H1 (cell line): Measurements from ENCODE around the gene HOXA6. TPM values are rescaled to one million over a fixed set of nuclear protein-coding genes. Genes with fewer than 3 reads are reported as not detected.

ENCODE experiments used
- CTCF ChIA-PET: fragments of 300-600 bp; sonication (Branson Sonifier 250); formaldehyde crosslinking; loops from one replicate; lab custom pipeline; 2021; ENCODE audit not compliant: partially characterized antibody; lab: Charles Lee
- POLR2A ChIA-PET: fragments of 300-600 bp; sonication (Branson Sonifier 250); formaldehyde crosslinking; loops from one replicate; lab custom pipeline; 2021; ENCODE audit warnings: inconsistent platforms; ENCODE audit not compliant: partially characterized antibody; lab: Charles Lee
- DNase-seq, 2 experiments: peaks; one replicate each; pipeline versions ENCODE4 v3.0.0 to v3.0.0-alpha.2; 2010 to 2022; ENCODE audit warnings: low spot score in 2 of 2, low read depth in 1 of 2, mixed read lengths in 1 of 2
- FAIRE-seq: peaks from 2 replicates; lab custom pipeline; 2011; peaks lifted over from hg19 to GRCh38; lab: Jason Lieb, UNC
- H2AFZ ChIP-seq: 2 replicates; pipeline ENCODE4 v1.8.1; 2012; ENCODE audit warnings: low read length, inconsistent platforms
- H2AK5ac ChIP-seq: 2 replicates; pipeline ENCODE4 v1.6.1; 2013; ENCODE audit warnings: low read depth, low read length
- H2BK120ac ChIP-seq: replicated peaks from 2 replicates; pipeline ENCODE3; 2013; ENCODE audit warnings: low read depth, low read length, inconsistent platforms
- H2BK12ac ChIP-seq: 2 replicates; pipeline ENCODE4 v1.6.1; 2013; ENCODE audit warnings: low read depth, low read length
- H2BK15ac ChIP-seq: 2 replicates; pipeline ENCODE4 v1.6.1; 2013; ENCODE audit warnings: low read length
- H2BK20ac ChIP-seq: 2 replicates; pipeline ENCODE4 v1.6.1; 2013; ENCODE audit warnings: low read length
- H2BK5ac ChIP-seq: 2 replicates; pipeline ENCODE4 v1.6.1; 2013; ENCODE audit warnings: low read depth, low read length
- H3K14ac ChIP-seq: 2 replicates; pipeline ENCODE4 v1.6.1; 2013; ENCODE audit warnings: inconsistent platforms; ENCODE audit not compliant: insufficient read length
- H3K18ac ChIP-seq: 2 replicates; pipeline ENCODE4 v1.6.1; 2013; ENCODE audit warnings: low read length; ENCODE audit errors: extremely low read depth
- H3K23ac ChIP-seq: 2 replicates; pipeline ENCODE4 v1.6.1; 2013; ENCODE audit warnings: inconsistent platforms; ENCODE audit not compliant: insufficient read length
- H3K23me2 ChIP-seq: 2 replicates; pipeline ENCODE4 v1.6.1; 2013; ENCODE audit warnings: low read depth, low read length
- H3K27ac ChIP-seq: 2 replicates; pipeline ENCODE4 v1.6.1; 2011; ENCODE audit warnings: low read depth, low read length, inconsistent platforms
- H3K27me3 ChIP-seq, 4 experiments: replicated peaks in 1 of 4; 1 replicate in 1 of 4; 2 replicates in 3 of 4; pipeline versions ENCODE4 v1.6.1 to v1.8.1; 2011 to 2013; ENCODE audit warnings: low read length in 3 of 4, mild to moderate bottlenecking in 3 of 4, inconsistent platforms in 2 of 4, mixed read lengths in 2 of 4, moderate library complexity in 1 of 4; ENCODE audit not compliant: control insufficient read depth in 3 of 4, insufficient read depth in 3 of 4; ENCODE audit errors: extremely low read depth in 1 of 4
- H3K36me3 ChIP-seq, 4 experiments: 2 replicates each; pipeline versions ENCODE4 v1.6.1 to v1.8.1; 2011 to 2013; ENCODE audit warnings: mild to moderate bottlenecking in 4 of 4, low read length in 3 of 4, moderate library complexity in 2 of 4, control low read depth in 1 of 4, inconsistent platforms in 1 of 4; ENCODE audit not compliant: insufficient read depth in 4 of 4, control insufficient read depth in 2 of 4
- H3K4ac ChIP-seq: replicated peaks from 2 replicates; pipeline ENCODE3; 2013; ENCODE audit warnings: low read length, low read depth, mixed read lengths, inconsistent platforms; ENCODE audit not compliant: insufficient read length
- H3K4me1 ChIP-seq, 4 experiments: replicated peaks in 1 of 4; 1 replicate in 1 of 4; 2 replicates in 3 of 4; pipeline versions ENCODE4 v1.6.1 to v1.8.1; 2011 to 2013; ENCODE audit warnings: low read length in 3 of 4, inconsistent platforms in 2 of 4, mixed read lengths in 1 of 4; ENCODE audit not compliant: insufficient read depth in 4 of 4, control insufficient read depth in 3 of 4
- H3K4me2 ChIP-seq, 2 experiments: 2 replicates each; pipeline versions ENCODE4 v1.6.1 to v1.8.1; 2011 to 2013; ENCODE audit warnings: low read depth in 2 of 2, low read length in 2 of 2, control low read depth in 1 of 2, inconsistent platforms in 1 of 2, mild to moderate bottlenecking in 1 of 2; ENCODE audit not compliant: insufficient read depth in 1 of 2
- H3K4me3 ChIP-seq, 4 experiments: fragments of 200-600, 300-600 bp in 1 of 4; sonication (generic), shearing (Covaris generic), sonication (Bioruptor Twin) in 1 of 4; 2 replicates each; pipeline versions ENCODE4 v1.5.1 to v1.8.1; 2011 to 2016; ENCODE audit warnings: low read length in 4 of 4, low read depth in 3 of 4, control low read depth in 2 of 4, inconsistent platforms in 2 of 4, mild to moderate bottlenecking in 2 of 4, mixed read lengths in 1 of 4, moderate library complexity in 1 of 4; ENCODE audit not compliant: insufficient read depth in 2 of 4; ENCODE audit errors: extremely low read depth in 1 of 4
- H3K56ac ChIP-seq: replicated peaks from 2 replicates; pipeline ENCODE3; 2013; ENCODE audit warnings: low read depth, mild to moderate bottlenecking, mixed read lengths, low read length, inconsistent platforms; ENCODE audit not compliant: insufficient read length
- H3K79me1 ChIP-seq: 2 replicates; pipeline ENCODE4 v1.6.1; 2013; ENCODE audit warnings: low read depth, low read length, control low read depth
- H3K79me2 ChIP-seq, 2 experiments: 2 replicates each; pipeline versions ENCODE4 v1.6.1 to v1.8.1; 2012 to 2013; ENCODE audit warnings: low read length in 2 of 2, mild to moderate bottlenecking in 2 of 2, inconsistent platforms in 1 of 2; ENCODE audit not compliant: insufficient read depth in 2 of 2, control insufficient read depth in 1 of 2
- H3K9ac ChIP-seq, 4 experiments: replicated peaks in 1 of 4; 1 replicate in 1 of 4; 2 replicates in 3 of 4; pipeline versions ENCODE4 v1.6.1 to v1.8.1; 2011 to 2013; ENCODE audit warnings: low read depth in 3 of 4, low read length in 3 of 4, control low read depth in 2 of 4, mild to moderate bottlenecking in 2 of 4, moderate library complexity in 2 of 4, inconsistent platforms in 1 of 4; ENCODE audit errors: extremely low read depth in 1 of 4
- H3K9me3 ChIP-seq, 2 experiments: 2 replicates each; pipeline versions ENCODE4 v1.6.1 to v1.8.1; 2012 to 2013; ENCODE audit warnings: mild to moderate bottlenecking in 2 of 2, moderate library complexity in 2 of 2, control low read depth in 1 of 2, inconsistent platforms in 1 of 2, low read depth in 1 of 2, low read length in 1 of 2, mixed read lengths in 1 of 2; ENCODE audit not compliant: insufficient read depth in 2 of 2
- H4K20me1 ChIP-seq, 2 experiments: replicated peaks in 1 of 2; 2 replicates each; pipeline versions ENCODE3 to v1.8.1; 2011 to 2013; ENCODE audit warnings: inconsistent platforms in 2 of 2, low read length in 2 of 2, mild to moderate bottlenecking in 1 of 2; ENCODE audit not compliant: insufficient read depth in 2 of 2, control insufficient read depth in 1 of 2
- H4K5ac ChIP-seq: 2 replicates; pipeline ENCODE4 v1.6.1; 2013; ENCODE audit warnings: low read length, low read depth, mixed read lengths, inconsistent platforms; ENCODE audit not compliant: insufficient read length
- H4K8ac ChIP-seq: 2 replicates; pipeline ENCODE4 v1.8.0; 2013; ENCODE audit warnings: mild to moderate bottlenecking, moderate library complexity, low read length, inconsistent platforms; ENCODE audit not compliant: insufficient read depth; ENCODE audit errors: extremely low read depth
- H4K91ac ChIP-seq: replicated peaks from 2 replicates; pipeline ENCODE3; 2013; ENCODE audit warnings: low read length, mixed read lengths, inconsistent platforms; ENCODE audit not compliant: insufficient read length
- ATF2 ChIP-seq: IDR thresholded peaks from 2 replicates; pipeline ENCODE4 v1.6.1; 2012; ENCODE audit warnings: low read length, inconsistent platforms
- CBX8 ChIP-seq: fragments of 300-800, 300-1000 bp; sonication (generic); IDR thresholded peaks from 2 replicates; pipeline ENCODE4 v1.7.1; 2016; ENCODE audit warnings: low read depth, low read length, borderline replicate concordance
- RNF2 ChIP-seq: fragments of 200-900, 300-1000 bp; sonication (generic); IDR thresholded peaks from 2 replicates; pipeline ENCODE4 v1.7.1; 2016; ENCODE audit warnings: borderline replicate concordance, low read depth, mild to moderate bottlenecking, antibody characterized with exemption, low read length; ENCODE audit not compliant: poor library complexity, severe bottlenecking; ENCODE audit errors: missing control alignments
- WGBS, 2 experiments: shearing (Covaris generic) in 1 of 2; methylation state at CpG; one replicate each; pipeline versions ENCODE4 v1.1.6 to v1.1.7; 2013 to 2015; ENCODE audit warnings: low lambda C conversion rate in 2 of 2, mixed read lengths in 2 of 2, inconsistent platforms in 1 of 2, low coverage in 1 of 2, missing lambda C conversion rate in 1 of 2; ENCODE audit not compliant: insufficient replicate concordance in 2 of 2, insufficient coverage in 1 of 2, insufficient read length in 1 of 2; ENCODE audit errors: extremely low coverage in 1 of 2, missing lambda C conversion rate in 1 of 2; 5-methylcytosine and 5-hydroxymethylcytosine counted together
- polyA plus RNA-seq, 7 experiments: library from polyadenylated mRNA; depleted of rRNA in 3 of 7; stranded (reverse) in 5 of 7; unstranded in 2 of 7; fragments of >200 nt in 5 of 7; fragments of 200-250 nt in 2 of 7; gene quantifications; 1 replicate in 5 of 7; 2 replicates in 1 of 7; 4 replicates in 1 of 7; pipeline versions ENCODE4 v1.2.1 to v1.2.3, GENCODE V29; 2011 to 2013; ENCODE audit warnings: missing spikeins in 2 of 7, mixed read lengths in 2 of 7
- total RNA-seq: library from RNA; stranded (reverse); fragmentation: NEBNext Ultra II Directional; extraction: Animal tissue kit (Norgen Biotek cat#: 25700); gene quantifications from 2 replicates; pipeline ENCODE4 v1.2.1, GENCODE V29; 2021

Gene HOXA6
- total and polyA plus RNA-seq, 2 of the 8 experiments (the other 6 are each of a cell fraction or from before 2014, with no cell fraction given), result not detected

GRCh38 chr7:27165996-27166530, 18.5 kb upstream of the HOXA6 start:
- DNase-seq (no peak), FAIRE-seq (no peak)
- Histone ChIP-seq H3K27me3 (peaks cover 95 to 100% (median 99%) of the 10 kb centered on the region in 4 experiments), H3K56ac (no peak overlapping the region), H4K5ac (no peak overlapping the region), H3K4me1 (no peaks in the 10 kb centered on the region; a peak in 3 of 7 replicates), H3K4ac (no peak overlapping the region), H3K14ac (no peak overlapping the region), H2BK120ac (no peak overlapping the region), H3K9ac (no peak overlapping the region), H3K9me3 (peaks cover 0 to 6% of the 10 kb centered on the region in 2 experiments; a peak in 1 of 4 replicates), H3K4me2 (no peak overlapping the region), H3K27ac (no peak overlapping the region), H3K18ac (no peak overlapping the region), H4K8ac (no peak overlapping the region), H4K20me1 (peaks cover 17 to 33% of the 10 kb centered on the region in 2 experiments), H2BK15ac (no peak overlapping the region), H3K79me2 (no peaks in the 10 kb centered on the region), H2AK5ac (no peak overlapping the region), H3K4me3 (no peak overlapping the region), H3K36me3 (peaks cover 0 to 12% (median 0%) of the 10 kb centered on the region in 4 experiments; a peak in 1 of 8 replicates), H3K79me1 (no peaks in the 10 kb centered on the region), H2BK12ac (no peak overlapping the region), H2AFZ (no peak overlapping the region), H2BK5ac (no peak overlapping the region), H3K23ac (no peak overlapping the region), H2BK20ac (no peak overlapping the region), H4K91ac (no peak overlapping the region), H3K23me2 (no peaks in the 10 kb centered on the region)
- POLR2A ChIA-PET, result interaction anchor here (1.5 kb wide), 1 partner anchor 9 kb away, joined by 4 read pairs; the partner anchor contains the start of gene HOXA7
- CTCF ChIA-PET, result interaction anchor here (1.1 to 5.2 kb wide), 8 partner anchors 9 to 25 kb away, joined by 3 to 29 read pairs (median 6); partner anchors contain the start of genes HOXA3 and HOXA5
- 18% methylated on average over 41 of the region's 46 CpGs; no CpG with 5 or more reads in 1 of the 2 experiments for WGBS, 2 experiments
- peak; percentile 92; the same call in 1 of the 2 replicates for TF ChIP-seq CBX8
- TF ChIP-seq RNF2, result peak; percentile 87
- no peak for TF ChIP-seq ATF2
